GM10266 (cell line): ENCODE results near the gene SNAP25.

Experiments used
- DNase-seq: peaks from one replicate; pipeline ENCODE4 v3.0.0; 2012; ENCODE audit errors: extremely low spot score
- CTCF ChIP-seq: IDR thresholded peaks from 2 replicates; pipeline ENCODE4 v1.5.1; 2012; ENCODE audit warnings: mild to moderate bottlenecking, low read depth; ENCODE audit not compliant: control insufficient read depth, insufficient read depth; ENCODE audit errors: missing control alignments

The SNAP25 gene

DNA sequence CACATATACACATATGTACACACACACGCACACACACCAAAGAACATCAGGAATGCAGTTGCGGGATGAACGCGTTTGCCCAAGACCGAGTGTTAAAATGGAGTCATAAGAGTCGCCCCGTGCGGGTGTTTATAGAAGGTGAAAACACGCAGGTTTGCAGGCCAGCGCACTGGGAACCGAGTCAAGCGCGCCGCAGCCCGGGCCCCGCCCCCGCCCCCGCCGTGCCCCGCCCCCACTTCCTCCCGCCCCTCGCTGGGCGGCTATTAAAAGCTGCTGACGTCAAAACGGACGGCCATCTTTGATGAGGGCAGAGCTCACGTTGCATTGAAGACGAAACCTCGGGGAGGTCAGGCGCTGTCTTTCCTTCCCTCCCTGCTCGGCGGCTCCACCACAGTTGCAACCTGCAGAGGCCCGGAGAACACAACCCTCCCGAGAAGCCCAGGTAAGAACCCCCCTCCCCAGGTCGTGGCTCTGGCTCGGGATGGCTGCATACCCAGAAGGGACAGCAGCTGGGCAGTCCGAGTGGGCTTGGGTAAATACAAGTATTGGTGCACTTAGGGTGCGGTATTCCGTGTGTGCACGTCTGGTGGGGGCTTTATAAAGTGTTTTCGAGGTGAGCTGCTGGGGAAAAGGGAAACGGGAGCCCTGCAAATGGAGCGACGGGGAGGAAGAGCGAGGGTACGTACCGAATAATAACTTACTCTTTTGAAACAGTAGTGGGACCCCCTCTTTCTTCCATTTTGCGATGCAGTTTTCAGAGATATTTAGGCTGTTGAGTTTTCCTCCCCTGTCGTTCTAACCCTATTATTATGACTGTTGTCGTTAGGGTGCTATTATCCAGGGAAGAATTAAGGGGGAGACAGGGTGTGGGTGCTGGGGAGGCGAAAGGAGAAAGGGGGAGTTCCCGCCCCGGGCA is at the start of gene SNAP25:
TSS of gene SNAP25 (plus strand) at position 295 of the 916 bp plus-strand sequence. CDS start 56,662 bp downstream, outside the sequence.
- no peak for TF ChIP-seq CTCF
- DNase-seq: peak; percentile 31

DNA sequence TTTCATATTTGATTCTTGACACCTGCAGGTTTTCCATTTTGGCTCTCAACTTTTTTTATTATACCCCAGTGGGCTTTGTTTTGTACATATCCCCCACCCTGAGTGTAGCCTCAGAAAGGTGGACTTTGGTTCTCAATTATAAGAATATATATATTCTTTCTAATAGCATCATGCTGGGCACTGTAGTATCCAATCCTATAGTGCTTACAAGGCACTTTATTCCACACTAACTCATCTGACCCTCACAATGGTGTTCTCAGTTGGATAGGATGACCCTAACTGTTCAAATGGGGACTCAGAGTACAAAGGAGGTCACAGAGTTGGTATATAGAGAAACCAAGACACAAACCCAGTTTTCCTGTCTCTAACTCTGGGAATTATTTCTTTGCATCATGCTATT is 48.9 kb upstream of the SNAP25 start:
- TF ChIP-seq CTCF: no peak
- no peak for DNase-seq

- no peak for DNase-seq
- TF ChIP-seq CTCF: no peak
Observed at GRCh38 chr20:10170261-10170660, 48.4 kb upstream of the SNAP25 start.

DNA sequence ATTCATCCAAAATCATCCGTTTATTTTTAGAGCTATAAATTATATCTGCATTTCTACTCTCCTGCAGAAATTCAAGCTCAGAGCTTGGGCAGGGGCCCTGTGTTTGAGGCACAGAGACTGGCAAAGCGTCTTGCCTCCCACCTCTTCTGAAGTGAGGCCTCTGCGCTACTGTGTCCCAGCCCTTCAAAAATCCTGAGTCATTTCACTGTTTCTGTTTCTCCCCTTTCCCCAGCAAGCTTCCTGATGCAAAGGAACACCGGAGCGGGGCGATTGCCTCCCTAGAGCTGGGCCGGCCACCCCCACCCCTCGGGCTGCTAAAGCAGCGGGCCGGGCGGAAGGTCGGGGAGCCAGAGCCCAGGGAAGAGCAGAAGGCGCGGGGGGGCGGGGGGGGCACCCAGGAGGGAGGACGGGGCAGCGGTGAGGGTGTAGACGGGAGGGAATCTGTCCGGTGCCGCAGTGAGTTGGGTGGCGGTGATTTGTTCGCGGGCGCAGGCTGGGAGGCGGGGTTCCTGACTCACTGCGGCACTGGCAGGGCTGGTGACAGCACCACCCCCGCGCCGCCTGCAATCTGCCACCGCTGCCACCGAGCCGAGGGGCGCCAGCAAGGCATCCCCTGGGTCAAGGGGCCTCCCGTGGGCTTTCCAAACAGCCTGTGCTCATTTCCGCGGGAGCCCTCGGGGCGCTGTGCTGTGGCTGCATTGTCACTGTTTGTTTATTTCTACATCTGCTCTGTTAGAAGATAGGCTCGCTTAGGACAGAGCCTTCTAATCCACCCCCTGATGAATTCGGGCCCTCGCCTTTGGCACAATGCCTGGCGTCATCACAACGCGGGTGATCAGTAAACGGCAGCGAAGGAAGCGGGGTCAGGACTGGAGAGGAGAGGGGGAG is 46.5 kb upstream of the SNAP25 start:
- no peak for DNase-seq
- no peak for TF ChIP-seq CTCF

DNA sequence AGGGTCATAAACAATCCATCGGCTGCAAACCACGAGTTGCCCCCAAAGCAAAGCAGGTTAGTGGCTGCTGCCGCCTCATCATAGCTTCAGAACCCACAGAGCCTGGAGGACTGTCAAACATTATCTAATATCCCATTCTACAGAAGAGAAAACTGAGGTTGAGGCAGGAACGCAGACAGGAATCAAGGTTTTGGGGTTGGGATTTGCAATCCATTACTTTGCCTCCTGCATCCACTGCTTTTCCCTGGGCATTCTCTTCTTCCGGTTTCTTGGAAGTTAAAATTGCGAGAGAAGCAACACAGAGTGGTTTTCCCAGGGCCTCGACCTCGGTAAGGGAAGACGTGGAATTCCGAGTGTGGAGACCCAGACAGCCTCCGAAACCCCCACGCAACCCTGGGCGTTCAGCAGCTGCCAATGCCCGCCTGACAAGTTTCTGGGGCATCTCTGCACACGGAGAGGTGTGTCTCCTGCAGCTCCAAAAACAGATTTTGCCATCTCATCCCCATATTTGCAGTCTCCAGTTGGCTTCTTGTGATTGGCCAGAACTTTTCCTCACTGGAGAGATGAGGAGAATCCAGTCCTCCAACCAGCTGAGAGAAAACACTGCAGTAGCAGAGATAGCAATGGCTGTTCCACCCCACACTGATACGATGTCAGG is 45.5 kb upstream of the SNAP25 start:
- DNase-seq: no peak
- TF ChIP-seq CTCF: no peak

- DNase-seq: no peak
Observed at GRCh38 chr20:10174400-10174799, 44.2 kb upstream of the SNAP25 start.

More at GRCh38 chr20:10174400-10174799, 44.2 kb upstream of the SNAP25 start:
- TF ChIP-seq CTCF: no peak
